ENCODE measurements around the gene CBL. TPM values are rescaled to one million over a fixed set of nuclear protein-coding genes. Genes with fewer than 3 reads are reported as not detected.

Gene CBL
- total and polyA plus RNA-seq, 12 donors: 2.7 to 15.6 (median 8.2) TPM

DNA sequence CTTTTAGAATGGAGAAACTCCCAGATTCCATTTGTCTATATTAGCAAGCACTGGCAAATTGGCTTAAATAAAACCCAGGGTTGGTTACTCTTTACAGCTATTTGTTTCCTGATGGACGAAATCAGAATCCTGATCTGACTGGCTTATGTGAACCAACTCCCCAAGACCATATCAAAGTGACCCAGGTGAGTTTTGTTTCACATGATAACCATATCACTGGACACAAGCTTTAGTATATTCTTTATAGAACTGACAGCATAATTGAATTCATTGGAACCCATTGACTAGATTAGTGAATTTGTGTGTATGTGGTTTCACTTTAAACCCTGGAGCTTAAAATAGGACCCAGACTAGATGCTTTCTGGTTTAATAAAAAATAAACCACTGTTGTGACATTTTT is 71.5 kb downstream of the CBL start:
- DNase-seq (no peak), ATAC-seq (no peak)
- H3K4me3 ChIP-seq: no peak overlapping the region
- H3K36me3 ChIP-seq: peaks cover 0 to 97% (median 18%) of the 10 kb centered on the region in 9 donors
- 89 to 100% methylated on average over 1 of the region's 1 CpG for WGBS, 2 donors
- no peak overlapping the region for H3K27ac ChIP-seq
- no peaks in the 10 kb centered on the region for H3K4me1 ChIP-seq
- H3K9me3 ChIP-seq: no peaks in the 10 kb centered on the region
- TF ChIP-seq, protein P1, sequence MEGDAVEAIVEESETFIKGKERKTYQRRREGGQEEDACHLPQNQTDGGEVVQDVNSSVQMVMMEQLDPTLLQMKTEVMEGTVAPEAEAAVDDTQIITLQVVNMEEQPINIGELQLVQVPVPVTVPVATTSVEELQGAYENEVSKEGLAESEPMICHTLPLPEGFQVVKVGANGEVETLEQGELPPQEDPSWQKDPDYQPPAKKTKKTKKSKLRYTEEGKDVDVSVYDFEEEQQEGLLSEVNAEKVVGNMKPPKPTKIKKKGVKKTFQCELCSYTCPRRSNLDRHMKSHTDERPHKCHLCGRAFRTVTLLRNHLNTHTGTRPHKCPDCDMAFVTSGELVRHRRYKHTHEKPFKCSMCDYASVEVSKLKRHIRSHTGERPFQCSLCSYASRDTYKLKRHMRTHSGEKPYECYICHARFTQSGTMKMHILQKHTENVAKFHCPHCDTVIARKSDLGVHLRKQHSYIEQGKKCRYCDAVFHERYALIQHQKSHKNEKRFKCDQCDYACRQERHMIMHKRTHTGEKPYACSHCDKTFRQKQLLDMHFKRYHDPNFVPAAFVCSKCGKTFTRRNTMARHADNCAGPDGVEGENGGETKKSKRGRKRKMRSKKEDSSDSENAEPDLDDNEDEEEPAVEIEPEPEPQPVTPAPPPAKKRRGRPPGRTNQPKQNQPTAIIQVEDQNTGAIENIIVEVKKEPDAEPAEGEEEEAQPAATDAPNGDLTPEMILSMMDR (IDR thresholded peaks at IDR 0.05): no peak
- H3K27me3 ChIP-seq: no peaks in the 10 kb centered on the region
- intact Hi-C loops (cut with DNase I): loop anchor here in 1 of 10 donors (10.0 kb wide), 1 partner anchor 63 kb away; no protein-coding TSS in a partner anchor

DNA sequence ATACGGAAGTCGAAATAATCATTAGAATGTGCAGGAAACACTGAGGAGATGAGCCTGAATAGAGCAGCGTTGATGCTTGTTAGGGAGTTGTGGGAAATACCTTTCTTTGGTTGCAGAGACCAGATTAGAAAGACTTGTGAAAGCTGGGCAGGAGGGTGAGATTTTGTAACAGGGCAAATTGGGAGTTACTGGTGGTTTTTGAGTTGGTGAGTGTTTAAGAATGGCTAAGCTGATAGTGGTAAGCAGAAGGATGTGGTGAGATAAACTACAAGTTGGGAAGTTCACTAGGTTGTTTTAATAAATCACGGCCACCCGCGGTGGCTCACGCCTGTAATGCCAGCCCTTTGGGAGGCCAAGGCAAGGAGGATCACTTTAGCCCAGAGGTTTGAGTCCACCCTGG is 76.4 kb downstream of the CBL start:
- TF ChIP-seq, protein P1 (IDR thresholded peaks at IDR 0.05): no peak
- Histone ChIP-seq H3K36me3 (peaks cover 0 to 77% (median 34%) of the 10 kb centered on the region in 9 donors), H3K4me1 (peaks cover 0 to 9% (median 0%) of the 10 kb centered on the region in 9 donors), H3K27ac (no peak overlapping the region), H3K4me3 (no peak overlapping the region), H3K9me3 (no peaks in the 10 kb centered on the region), H3K27me3 (no peaks in the 10 kb centered on the region)
- ATAC-seq (no peak), DNase-seq (no peak)
- WGBS, 2 donors: 89 to 90% methylated on average over 7 of the region's 7 CpGs
- intact Hi-C loops (cut with DNase I): loop anchor here in 6 of 10 donors (5.0 to 10.0 kb wide), 3 partner anchors 75 to 138 kb away; partner anchors contain the start of genes CBL (in 6 of the 6) and ABCG4 (in 1 of the 6)

DNA sequence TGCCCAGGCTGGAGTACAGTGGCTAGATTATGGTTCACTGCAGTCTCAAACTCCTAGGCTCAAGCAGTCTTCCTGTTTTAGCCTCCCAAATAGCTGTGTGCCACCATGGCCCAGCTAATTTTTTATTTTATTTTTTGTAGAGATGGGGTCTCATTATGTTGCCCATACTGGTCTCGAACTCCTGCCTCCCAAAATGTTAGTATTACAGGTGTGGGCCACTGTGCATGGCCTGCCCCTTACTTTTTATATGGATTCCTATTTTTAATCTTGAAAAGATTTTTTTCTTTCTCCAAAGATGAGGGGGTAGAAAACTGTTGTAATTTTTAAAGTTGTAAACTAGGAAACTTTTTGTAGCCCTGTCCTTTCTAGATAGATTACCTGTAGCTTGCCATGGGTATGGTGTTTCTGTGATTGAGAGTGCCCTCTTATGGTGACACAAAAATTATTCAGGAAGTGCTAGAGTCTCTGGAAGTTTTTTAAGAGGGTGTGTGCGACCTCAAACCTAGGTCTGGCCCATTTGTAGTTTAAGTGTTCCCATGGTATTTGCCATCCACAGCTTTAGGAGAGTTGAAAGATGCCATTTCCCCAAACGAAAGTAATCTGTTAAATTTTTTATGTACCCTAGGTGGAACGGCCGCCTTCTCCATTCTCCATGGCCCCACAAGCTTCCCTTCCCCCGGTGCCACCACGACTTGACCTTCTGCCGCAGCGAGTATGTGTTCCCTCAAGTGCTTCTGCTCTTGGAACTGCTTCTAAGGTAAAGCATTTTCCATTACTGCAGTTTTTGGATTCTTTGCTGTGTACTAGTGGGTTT is 78.4 kb downstream of the CBL start:
- WGBS, 2 donors: 71 to 73% methylated on average over 9 of the region's 9 CpGs
- intact Hi-C loops (cut with DNase I): loop anchor here in 8 of 10 donors (2.0 to 10.0 kb wide), 4 partner anchors 77 to 140 kb away; partner anchors contain the start of genes CBL (in 8 of the 8) and ABCG4 (in 1 of the 8)
- H3K27ac ChIP-seq: no peak overlapping the region
- no peak overlapping the region for H3K4me3 ChIP-seq
- H3K36me3 ChIP-seq: peaks cover 0 to 75% (median 34%) of the 10 kb centered on the region in 9 donors
- peaks cover 0 to 9% (median 0%) of the 10 kb centered on the region in 9 donors for H3K4me1 ChIP-seq
- no peaks in the 10 kb centered on the region for H3K27me3 ChIP-seq
- peak in 7 of 8 donors; percentile 65 to 75 (median 74) for ATAC-seq
- TF ChIP-seq, protein P1 (IDR thresholded peaks at IDR 0.05): peak; percentile 12 to 73 (median 59)
- no peak for DNase-seq
- no peaks in the 10 kb centered on the region for H3K9me3 ChIP-seq

DNA sequence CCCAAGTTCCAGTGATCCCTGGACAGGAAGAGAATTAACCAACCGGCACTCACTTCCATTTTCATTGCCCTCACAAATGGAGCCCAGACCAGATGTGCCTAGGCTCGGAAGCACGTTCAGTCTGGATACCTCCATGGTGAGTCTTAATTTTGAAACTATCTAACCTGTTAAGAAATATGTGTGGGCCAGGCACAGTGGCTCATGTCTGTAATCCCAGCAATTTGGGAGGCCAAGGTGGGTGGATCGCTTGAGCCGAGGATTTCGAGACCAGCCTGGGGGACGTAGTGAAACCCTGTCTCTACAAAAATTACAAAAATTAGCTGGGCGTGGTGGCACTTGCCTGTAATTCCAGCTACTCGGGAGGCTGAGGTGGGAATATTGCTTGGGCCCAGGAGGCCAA is 79.3 kb downstream of the CBL start:
- Histone ChIP-seq H3K27ac (no peak overlapping the region), H3K36me3 (peaks cover 0 to 75% (median 39%) of the 10 kb centered on the region in 9 donors), H3K4me1 (peaks cover 0 to 9% (median 0%) of the 10 kb centered on the region in 9 donors), H3K27me3 (no peaks in the 10 kb centered on the region), H3K9me3 (peaks cover 0 to 1% (median 0%) of the 10 kb centered on the region in 11 donors), H3K4me3 (no peak overlapping the region)
- 95 to 97% methylated on average over 9 of the region's 9 CpGs for WGBS, 2 donors
- no peak for DNase-seq
- TF ChIP-seq, protein P1 (IDR thresholded peaks at IDR 0.05): no peak
- no peak for ATAC-seq
- intact Hi-C loops (cut with DNase I): loop anchor here in 5 of 10 donors (2.0 to 10.0 kb wide), 4 partner anchors 78 to 141 kb away; partner anchors contain the start of genes CBL (in 4 of the 5) and ABCG4 (in 1 of the 5)
